HG02678 (cell line): ENCODE measurements around the gene NBR1.
A peak's percentile ranks its signal among the peaks of the same experiment; 100 is the strongest.
"Not testable (repeated sequence)": the region's sequence is repeated elsewhere in the genome, so short reads cannot be mapped to it uniquely, and the experiment has no call there.

Source experiments
- ATAC-seq: cut with Tn5 transposase; IDR thresholded peaks from one replicate; pipeline ENCODE4 v1.9.1; 2021; ENCODE audit warnings: mild to moderate bottlenecking, moderate library complexity; ENCODE audit not compliant: unreplicated experiment

The NBR1 gene

DNA sequence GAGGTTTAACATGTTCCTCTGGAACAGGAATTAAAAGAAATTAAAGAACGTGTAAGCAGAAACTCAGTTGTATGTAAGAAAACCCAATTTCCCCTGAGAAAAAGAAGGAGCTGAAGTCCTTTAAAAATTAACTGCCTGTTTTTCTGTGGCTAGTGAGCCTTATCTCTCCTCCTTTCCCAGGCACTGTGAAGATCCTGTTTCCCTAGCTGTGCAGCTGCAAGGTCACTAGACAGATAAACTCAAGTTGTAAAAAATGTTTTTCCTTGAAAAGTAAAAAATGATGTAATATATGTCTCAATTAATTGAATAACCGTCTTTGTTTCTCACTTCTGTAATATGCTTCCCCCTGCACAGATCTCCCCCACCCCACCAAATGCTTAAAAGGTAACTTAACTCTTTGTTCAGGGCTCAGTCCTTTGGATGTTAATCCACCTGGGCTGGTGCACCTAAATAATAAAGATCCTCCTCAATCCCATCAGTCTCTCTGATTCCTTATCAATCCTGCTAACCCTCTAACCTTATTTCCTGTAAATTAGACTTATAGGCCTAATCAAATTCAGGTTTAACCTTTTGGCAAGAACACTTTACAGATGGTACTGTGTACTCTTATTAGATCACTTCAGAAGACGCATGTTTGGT lies 17.7 kb upstream of the NBR1 start:
- ATAC-seq = not testable (repeated sequence)

- ATAC-seq = no peak
Measured at GRCh38 chr17:43155666-43156065, 15.3 kb upstream of the NBR1 start.

DNA sequence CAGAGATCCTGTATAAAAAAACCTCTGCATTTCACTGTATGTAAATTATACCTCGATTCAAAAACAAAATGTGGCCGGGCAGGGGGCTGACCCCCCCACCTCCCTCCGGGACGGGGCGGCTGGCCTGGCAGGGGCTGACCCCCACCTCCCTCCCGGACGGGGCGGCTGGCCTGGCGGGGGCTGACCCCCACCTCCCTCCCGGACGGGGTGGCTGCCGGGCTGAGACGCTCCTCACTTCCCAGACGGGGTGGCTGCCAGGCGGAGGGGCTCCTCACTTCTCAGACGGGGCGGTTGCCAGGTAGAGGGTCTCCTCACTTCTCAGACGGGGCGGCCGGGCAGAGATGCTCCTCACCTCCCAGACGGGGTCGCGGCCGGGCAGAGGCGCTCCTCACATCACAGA lies 11.8 kb upstream of the NBR1 start:
- ATAC-seq = not testable (repeated sequence)

DNA sequence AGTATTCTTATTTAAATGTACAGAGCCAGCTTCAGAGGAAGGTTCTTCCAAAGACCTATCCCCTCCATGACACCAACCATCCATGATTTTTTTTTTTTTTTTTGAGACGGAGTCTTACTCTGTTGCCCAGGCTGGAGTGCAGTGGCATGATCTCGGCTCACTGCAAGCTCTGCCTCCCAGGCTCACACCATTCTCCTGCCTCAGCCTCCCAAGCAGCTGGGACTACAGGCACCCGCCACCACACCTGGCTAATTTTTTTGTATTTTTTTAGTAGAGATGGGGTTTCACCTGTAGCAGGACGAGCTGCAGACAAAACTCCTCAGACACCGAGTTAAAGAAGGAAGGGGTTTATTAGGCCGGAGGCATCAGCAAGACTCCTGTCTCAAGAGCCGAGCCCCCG lies 11.1 kb upstream of the NBR1 start:
- not testable (repeated sequence) for ATAC-seq

DNA sequence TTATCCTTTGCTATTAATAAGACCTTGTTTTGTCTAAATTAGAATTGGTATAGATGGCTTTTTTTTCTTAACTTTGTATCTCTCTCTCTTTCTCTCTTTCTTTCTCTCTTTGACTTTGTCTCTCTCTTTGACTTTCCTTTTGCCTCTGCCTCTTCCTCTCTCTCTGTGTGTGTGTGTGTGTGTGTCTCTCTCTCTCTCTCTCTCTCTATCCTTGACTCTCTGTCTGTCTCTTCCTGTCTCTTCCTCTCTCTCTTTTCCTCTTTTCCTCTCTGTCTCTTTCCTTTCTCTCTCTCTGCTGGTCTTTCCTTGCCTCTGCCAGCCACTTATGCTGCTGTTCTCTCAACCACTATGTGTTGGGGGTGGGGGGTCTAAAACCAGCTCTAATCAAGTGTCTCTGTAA lies 5.0 kb upstream of the NBR1 start:
- ATAC-seq = not testable (repeated sequence)

DNA sequence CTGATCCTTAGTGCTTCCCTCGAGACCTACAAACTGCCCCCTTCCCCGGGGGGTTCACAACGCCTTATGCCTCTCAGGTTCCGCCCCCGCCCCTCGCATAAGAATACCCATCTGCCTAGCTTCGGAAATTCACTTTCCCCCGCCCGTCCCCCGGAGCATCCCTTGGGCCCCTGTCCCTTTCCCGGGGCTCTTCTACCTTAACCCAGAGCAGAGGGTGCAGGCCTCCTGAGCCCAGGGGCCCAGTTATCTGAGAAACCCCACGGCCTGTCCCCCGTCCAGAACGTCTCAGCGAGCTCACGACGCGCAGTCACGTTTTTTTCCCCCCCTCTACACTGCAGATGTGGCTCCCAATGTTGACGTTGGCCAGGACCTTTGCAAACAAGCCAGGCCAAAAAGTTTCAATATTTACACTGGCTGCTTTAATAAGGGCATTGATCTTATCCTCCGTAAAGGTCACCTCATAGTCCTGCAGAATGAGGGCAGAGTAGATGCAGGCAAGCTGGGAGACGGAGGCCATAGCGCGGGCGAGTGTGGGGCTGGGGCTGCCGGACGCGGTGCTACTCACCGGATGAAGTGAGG lies 1.4 kb upstream of the NBR1 start:
- ATAC-seq = peak; percentile 15

- peak; percentile 66 for ATAC-seq
Measured at GRCh38 chr17:43170140-43170765, 761 bp upstream of the NBR1 start.

DNA sequence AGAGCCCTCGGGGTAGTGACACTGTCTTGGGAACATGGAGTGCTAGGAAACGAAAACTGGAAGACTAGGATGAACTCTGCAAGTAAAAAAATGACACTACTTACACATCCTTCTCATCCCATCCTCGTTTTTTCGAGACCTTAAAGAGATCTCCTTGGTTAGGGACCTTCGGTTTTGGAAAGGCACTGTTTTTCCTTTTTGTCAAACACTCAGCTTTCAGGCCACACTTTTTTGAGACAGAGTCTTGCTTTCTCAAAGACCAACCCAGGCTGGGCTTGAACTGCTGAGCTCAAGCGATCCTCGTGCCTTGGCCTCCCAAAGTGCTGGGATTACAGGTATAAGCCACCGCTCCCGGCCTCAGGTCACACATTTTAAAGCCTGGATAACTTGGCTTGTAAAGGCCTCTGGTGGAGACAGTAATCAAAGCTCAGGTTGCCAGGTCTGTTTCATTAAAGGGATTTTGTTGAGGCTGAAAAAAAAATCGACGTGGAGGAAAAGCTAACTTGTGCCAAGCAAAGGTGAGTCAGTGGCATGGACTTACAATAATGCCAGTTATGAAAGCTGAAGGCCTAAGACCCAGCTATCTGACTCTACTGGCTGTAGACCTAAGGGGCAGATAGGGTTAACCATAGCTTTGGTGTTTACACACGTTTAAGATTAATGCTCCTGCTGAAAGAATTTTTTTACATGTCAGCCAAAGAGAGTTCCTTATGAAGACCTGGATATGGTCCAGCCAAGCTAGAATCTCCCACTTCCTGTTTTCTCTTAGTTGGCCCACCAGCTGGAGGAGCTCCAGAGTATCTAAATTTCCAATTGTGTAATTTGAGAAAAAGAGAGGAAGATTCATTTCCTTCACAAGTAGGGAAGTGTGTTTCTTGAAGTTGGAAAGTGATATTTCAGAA lies 823 bp downstream of the NBR1 start:
- no peak for ATAC-seq

DNA sequence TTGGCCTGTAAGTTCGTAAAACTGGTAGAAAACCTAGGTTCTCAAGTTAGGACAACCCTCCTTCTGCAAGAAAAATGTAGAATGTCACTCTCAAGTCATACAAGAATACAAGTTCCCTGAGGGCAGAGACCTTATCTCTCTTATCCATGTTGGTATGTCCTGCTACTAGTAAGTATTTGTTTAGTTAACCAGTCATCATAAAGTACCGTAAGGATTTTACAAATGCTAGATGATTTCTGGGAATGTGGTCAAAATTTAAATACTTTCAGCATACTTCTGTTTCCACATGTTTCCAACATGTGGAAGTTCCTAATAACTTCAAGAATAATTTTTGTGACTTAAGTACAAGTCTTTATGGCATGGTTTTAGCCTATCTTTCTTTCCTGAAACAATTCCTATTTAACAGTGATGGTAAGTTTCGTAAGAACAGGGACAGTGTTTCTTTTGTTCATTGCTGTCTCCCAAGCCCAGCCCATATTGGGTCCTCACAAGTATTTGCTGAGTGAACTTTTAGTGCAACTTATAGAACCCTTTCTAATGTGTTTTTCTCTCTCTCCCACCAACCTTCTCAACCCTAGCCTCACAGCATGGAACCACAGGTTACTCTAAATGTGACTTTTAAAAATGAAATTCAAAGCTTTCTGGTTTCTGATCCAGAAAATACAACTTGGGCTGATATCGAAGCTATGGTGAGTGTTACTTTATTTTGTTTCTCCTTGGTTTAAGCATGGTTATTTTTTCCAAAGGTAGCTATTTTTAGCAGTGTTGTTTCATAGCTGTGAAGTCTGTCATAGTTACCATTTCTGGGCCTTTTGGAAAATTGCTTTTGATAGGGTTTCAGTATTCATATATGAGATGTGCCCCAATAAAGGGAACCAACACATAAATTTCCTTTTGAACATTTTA lies 4.5 kb downstream of the NBR1 start:
- ATAC-seq = no peak

GRCh38 chr17:43176119-43176570 lies 5.1 kb downstream of the NBR1 start:
- ATAC-seq = no peak

GRCh38 chr17:43183921-43184320 lies 12.9 kb downstream of the NBR1 start:
- no peak for ATAC-seq

DNA sequence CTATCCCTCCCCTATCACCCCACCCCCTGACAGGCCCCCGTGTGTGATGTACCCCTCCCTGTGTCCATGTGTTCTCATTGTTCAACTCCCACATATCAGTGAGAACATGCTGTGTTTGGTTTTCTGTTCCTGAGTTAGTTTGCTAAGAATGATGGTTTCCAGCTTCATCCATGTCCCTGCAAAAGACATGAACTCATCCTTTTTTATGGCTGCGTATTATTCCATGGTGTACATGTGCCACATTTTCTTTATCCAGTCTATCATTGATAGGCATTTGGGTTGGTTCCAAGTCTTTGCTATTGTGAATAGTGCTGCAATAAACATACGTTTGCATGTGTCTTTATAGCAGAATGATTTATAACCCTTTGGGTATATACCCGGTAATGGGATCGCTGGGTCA lies 15.6 kb downstream of the NBR1 start:
- not testable (repeated sequence) for ATAC-seq

DNA sequence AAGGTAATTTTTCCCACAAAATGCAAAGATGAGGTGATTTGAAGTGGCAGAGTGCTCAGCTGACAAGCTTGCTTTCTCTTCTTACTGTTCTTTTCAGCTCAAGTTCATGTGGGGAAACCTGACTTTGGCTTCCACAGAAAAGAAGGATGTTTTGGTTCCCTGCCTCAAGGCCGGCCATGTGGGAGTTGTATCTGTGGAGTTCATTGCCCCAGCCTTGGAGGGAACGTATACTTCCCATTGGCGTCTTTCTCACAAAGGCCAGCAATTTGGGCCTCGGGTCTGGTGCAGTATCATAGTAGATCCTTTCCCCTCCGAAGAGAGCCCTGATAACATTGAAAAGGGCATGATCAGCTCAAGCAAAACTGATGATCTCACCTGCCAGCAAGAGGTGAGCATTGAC lies 22.2 kb downstream of the NBR1 start:
- ATAC-seq = no peak

GRCh38 chr17:43199633-43200032 lies 28.6 kb downstream of the NBR1 start:
- ATAC-seq = no peak

GRCh38 chr17:43200127-43200526 lies 29.1 kb downstream of the NBR1 start:
- ATAC-seq = no peak

DNA sequence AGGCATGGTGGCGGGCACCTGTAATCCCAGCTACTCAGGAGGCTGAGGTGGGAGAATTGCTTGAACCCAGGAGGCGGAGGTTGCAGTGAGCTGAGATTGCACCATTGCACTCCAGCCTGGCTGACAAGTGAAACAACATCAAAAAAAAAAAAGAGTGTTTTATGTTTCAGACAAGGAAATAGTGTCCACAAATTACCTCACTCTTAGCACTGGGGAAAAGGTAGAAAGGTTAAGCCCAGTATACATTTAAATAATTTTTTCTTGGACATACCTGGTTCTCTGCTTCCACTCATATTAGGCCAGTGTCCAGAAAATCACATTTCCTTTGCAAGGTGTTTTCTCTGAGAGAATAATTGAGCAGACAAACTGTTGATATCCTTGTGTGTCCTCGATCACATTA lies 32.0 kb downstream of the NBR1 start:
- ATAC-seq = not testable (repeated sequence)

DNA sequence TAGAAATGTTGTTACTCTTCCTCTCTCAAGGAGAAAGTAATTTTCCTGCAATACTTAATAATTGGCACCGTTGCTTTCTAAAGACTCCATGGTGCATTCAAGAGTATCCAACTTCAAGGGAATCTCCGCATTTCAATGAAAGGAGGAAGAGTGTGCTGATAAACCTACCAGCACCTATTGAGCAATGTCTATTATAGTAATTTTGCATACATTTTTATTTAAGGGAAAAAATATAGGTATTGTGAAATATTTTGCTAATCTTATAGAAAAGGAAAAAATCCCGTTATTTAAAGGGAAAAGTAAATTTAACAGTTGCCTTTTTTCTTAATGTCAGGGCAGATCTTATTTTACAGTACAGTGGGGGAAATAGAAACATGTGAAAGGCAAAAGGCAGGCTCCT lies 39.6 kb downstream of the NBR1 start:
- no peak for ATAC-seq

GRCh38 chr17:43211123-43211479 lies 40.1 kb downstream of the NBR1 start:
- no peak for ATAC-seq

- ATAC-seq = peak; percentile 71
Measured at GRCh38 chr17:43211480-43212402, 40.7 kb downstream of the NBR1 start, which contains the start of gene TMEM106A. TSS of gene TMEM106A (plus strand) at chr17:43211875. CDS start at chr17:43213042, 1,167 bp downstream.
